Mesodermal cell (in vitro differentiated cells): ENCODE measurements around the gene RPTOR.

Experiments
- H3K27ac ChIP-seq: 2 replicates; pipeline ENCODE4 v1.7.0; 2013; ENCODE audit warnings: mild to moderate bottlenecking, low read depth, low read length, moderate library complexity; ENCODE audit not compliant: severe bottlenecking
- H3K36me3 ChIP-seq: 2 replicates; pipeline ENCODE4 v1.7.1; 2013; ENCODE audit warnings: mild to moderate bottlenecking, low read length, moderate library complexity; ENCODE audit not compliant: control insufficient read depth, insufficient read depth
- H3K4me1 ChIP-seq: one replicate; pipeline ENCODE4 v1.7.1; 2013; ENCODE audit warnings: mild to moderate bottlenecking, low read length; ENCODE audit not compliant: insufficient read depth, control insufficient read depth, poor library complexity, severe bottlenecking
- H3K4me3 ChIP-seq: 2 replicates; pipeline ENCODE4 v1.7.0; 2013; ENCODE audit warnings: low read length, control low read depth, mild to moderate bottlenecking; ENCODE audit not compliant: insufficient read depth, poor library complexity, severe bottlenecking; ENCODE audit errors: extremely low read depth
- H3K9me3 ChIP-seq: 2 replicates; pipeline ENCODE4 v1.7.1; 2013; ENCODE audit warnings: mild to moderate bottlenecking, low read length, moderate library complexity; ENCODE audit not compliant: control insufficient read depth
- WGBS, 2 experiments: methylation state at CpG; one replicate each; pipeline ENCODE4 v1.1.5; 2013; ENCODE audit warnings: missing lambda C conversion rate in 2 of 2; ENCODE audit not compliant: insufficient coverage in 2 of 2; 5-methylcytosine and 5-hydroxymethylcytosine counted together

Gene RPTOR

GRCh38 chr17:80709090-80709695 lies 164.6 kb downstream of the RPTOR start:
- 91 to 93% methylated on average over 22 to 28 of the region's 28 CpGs for WGBS, 2 experiments
- Histone ChIP-seq H3K4me3 (no peak overlapping the region), H3K9me3 (no peaks in the 10 kb centered on the region), H3K27ac (no peak overlapping the region), H3K4me1 (peaks cover 16% of the 10 kb centered on the region), H3K36me3 (peaks cover 13% of the 10 kb centered on the region)

DNA sequence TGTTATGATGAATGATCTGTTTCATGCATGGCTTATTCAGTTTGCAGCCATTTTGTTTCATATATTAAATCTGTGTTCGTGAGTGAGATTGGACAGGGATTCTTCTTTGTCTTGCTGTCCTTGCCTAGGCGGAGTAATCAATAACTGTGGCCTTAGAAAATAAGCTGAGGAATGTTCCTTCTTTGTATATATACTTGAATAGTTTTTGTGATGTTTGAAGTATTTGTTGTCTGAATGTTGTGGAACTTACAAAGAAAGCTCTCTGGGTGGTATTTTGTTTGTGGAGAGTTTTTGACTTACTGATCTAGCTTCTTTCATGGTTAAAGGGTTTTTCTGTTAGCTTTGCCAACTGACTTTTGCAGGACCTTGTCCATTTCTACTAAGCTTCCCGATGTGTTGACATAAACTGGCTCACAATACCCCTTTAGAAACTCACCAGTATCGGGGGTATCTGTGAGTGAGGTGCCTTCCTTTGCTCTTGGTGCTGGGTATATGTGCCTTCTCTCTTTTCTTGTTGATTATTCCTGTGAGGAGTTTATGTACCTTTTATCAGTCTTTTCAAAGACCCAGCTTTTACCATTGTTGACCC lies 166.2 kb downstream of the RPTOR start:
- no peak overlapping the region for H3K4me3 ChIP-seq
- H3K4me1 ChIP-seq, result peaks cover 15% of the 10 kb centered on the region
- WGBS, 2 experiments, result 100% methylated on average over 1 of the region's 4 CpGs
- H3K27ac ChIP-seq, result no peak overlapping the region
- peaks cover 13% of the 10 kb centered on the region for H3K36me3 ChIP-seq
- no peaks in the 10 kb centered on the region for H3K9me3 ChIP-seq

DNA sequence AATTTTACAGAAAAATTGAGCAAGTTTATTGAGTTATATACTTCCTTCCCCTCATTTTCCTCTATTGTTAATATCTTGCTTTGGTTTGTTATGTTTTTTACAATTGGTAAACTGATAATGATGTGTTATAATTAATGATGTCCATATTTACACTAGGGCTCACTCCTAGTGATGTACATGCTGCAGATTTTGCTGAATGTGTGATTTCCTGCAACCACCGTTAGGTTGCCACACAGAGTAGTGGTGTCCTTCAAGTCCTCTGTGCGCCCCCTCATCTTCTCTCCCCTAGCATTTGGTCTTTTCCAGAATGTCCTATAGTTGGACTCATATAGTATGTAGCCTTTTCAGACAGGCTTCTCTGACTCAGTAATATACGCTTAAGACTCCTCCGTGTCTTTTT lies 167.5 kb downstream of the RPTOR start:
- Histone ChIP-seq H3K27ac (no peak overlapping the region), H3K4me1 (peaks cover 2% of the 10 kb centered on the region), H3K4me3 (no peak overlapping the region), H3K36me3 (peaks cover 13% of the 10 kb centered on the region), H3K9me3 (no peaks in the 10 kb centered on the region)
- 97 to 100% methylated on average over 3 of the region's 4 CpGs for WGBS, 2 experiments

GRCh38 chr17:80712606-80713005 lies 168.0 kb downstream of the RPTOR start:
- 93 to 94% methylated on average over 6 to 7 of the region's 8 CpGs for WGBS, 2 experiments
- H3K9me3 ChIP-seq, result no peaks in the 10 kb centered on the region
- H3K36me3 ChIP-seq, result peaks cover 13% of the 10 kb centered on the region
- H3K4me3 ChIP-seq, result no peak overlapping the region
- peaks cover under 1% of the 10 kb centered on the region for H3K4me1 ChIP-seq
- no peak overlapping the region for H3K27ac ChIP-seq

GRCh38 chr17:80716986-80717719 lies 172.5 kb downstream of the RPTOR start:
- H3K27ac ChIP-seq, result no peak overlapping the region
- 97 to 99% methylated on average over 8 to 9 of the region's 10 CpGs for WGBS, 2 experiments
- no peaks in the 10 kb centered on the region for H3K9me3 ChIP-seq

GRCh38 chr17:80717720-80718083 lies 173.1 kb downstream of the RPTOR start:
- H3K4me1 ChIP-seq, result peaks cover 20% of the 10 kb centered on the region
- WGBS, 2 experiments, result 89 to 94% methylated on average over 7 of the region's 7 CpGs
- no peak overlapping the region for H3K4me3 ChIP-seq
- no peak overlapping the region for H3K27ac ChIP-seq
- no peaks in the 10 kb centered on the region for H3K36me3 ChIP-seq
- H3K9me3 ChIP-seq, result no peaks in the 10 kb centered on the region

More at GRCh38 chr17:80716986-80717719, 172.5 kb downstream of the RPTOR start:
- no peak overlapping the region for H3K4me3 ChIP-seq
- H3K36me3 ChIP-seq, result no peaks in the 10 kb centered on the region
- H3K4me1 ChIP-seq, result peaks cover 20% of the 10 kb centered on the region

DNA sequence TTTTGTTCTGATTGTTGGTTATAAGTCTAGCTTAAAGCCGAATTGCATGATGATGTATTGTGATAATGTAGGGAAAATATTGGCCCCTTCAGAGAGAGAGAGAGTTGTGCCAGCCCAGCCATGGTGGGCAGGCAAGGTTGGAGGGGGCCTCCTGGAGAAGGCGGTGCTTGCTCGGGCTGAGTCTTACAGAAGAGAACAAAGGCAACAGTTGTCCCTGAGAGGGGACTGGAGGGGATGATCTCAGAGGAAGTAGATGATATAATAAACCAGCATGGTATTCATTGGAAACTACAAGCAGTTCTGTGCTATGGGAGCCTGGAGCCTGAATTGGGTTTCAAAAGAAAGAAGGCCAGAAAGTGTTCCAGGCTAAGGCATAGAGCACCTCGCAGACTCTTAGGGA lies 173.8 kb downstream of the RPTOR start:
- Histone ChIP-seq H3K36me3 (no peaks in the 10 kb centered on the region), H3K4me3 (no peak overlapping the region), H3K27ac (peak overlapping the region; percentile 39), H3K9me3 (no peaks in the 10 kb centered on the region), H3K4me1 (peaks cover 20% of the 10 kb centered on the region)
- WGBS, 2 experiments, result 90 to 93% methylated on average over 3 to 4 of the region's 4 CpGs

DNA sequence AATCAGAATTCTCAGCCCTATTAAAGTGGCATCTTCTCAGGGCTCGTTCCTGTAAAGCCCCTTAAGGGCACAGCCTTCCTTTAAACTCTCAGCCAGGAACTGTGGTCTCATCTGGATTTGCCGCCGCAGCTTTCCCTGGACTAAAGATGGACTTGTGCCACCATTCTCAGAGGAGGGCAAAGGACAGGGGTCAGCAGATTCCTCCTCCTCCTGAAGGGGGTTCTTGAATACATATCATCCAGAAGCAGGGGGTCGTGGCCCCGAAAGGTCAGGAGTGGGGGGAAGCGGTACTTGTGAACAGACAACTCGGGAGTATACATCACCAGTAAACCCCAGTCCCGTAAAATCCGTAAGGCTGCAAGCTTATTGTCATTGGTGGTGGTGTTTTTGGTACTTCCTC lies 174.8 kb downstream of the RPTOR start:
- Histone ChIP-seq H3K4me1 (peaks cover 21% of the 10 kb centered on the region), H3K27ac (no peak overlapping the region), H3K4me3 (no peak overlapping the region), H3K36me3 (no peaks in the 10 kb centered on the region), H3K9me3 (no peaks in the 10 kb centered on the region)
- WGBS, 2 experiments, result 100% methylated on average over 1 to 6 of the region's 9 CpGs

DNA sequence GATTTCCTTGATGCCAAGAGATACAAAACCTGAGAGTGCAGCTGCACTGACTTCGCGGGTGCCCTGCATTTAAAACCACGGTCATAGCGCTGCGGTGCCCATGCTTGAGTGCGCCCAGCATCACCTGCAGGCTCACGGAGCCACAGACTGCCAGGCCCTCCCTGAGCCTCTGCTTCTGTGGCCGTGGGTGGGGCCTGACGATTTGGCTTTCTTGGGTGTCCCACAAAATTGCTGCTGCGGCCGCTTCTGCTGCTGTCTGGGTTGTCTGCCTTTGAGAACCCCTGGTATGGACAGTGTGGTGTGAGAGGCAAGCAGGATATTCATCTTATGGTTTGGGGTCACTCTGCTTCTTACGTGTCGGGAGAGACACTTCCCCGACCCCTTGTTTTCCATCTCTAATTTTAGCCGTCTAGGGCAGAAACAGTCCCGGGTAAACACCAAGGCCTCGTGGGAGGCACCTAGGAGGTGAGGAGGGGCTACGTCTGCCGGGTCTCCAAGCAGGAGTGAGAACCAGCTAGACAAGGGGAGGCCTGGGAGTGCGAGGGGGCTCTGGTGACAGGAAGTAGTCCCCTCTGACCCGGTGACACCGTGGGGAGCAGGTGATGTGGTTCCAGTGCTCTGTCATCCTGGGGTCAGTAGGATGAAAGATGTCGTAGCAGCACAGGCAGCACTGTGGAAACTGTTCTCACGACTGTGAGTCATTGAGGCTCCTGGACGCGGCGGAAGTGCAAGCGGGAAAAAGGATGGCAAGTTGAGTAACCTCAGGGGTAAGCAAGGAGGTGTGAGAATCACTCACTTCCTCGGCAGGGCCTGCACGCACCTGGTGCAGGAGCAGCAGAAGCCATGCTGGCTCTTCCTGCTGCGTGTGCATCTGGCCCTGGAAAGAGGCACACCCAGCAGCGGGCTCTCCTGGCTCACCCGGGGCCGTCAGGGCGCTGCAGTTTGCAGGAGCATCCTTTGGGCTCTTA lies 176.3 kb downstream of the RPTOR start:
- no peaks in the 10 kb centered on the region for H3K9me3 ChIP-seq
- 90% methylated on average over 30 to 32 of the region's 35 CpGs for WGBS, 2 experiments
- H3K36me3 ChIP-seq, result no peaks in the 10 kb centered on the region
- peaks cover 35% of the 10 kb centered on the region for H3K4me1 ChIP-seq
- no peak overlapping the region for H3K27ac ChIP-seq
- H3K4me3 ChIP-seq, result no peak overlapping the region

GRCh38 chr17:80722661-80723060 lies 178.0 kb downstream of the RPTOR start:
- Histone ChIP-seq H3K9me3 (no peaks in the 10 kb centered on the region), H3K27ac (no peak overlapping the region), H3K36me3 (peaks cover 6% of the 10 kb centered on the region), H3K4me3 (no peak overlapping the region), H3K4me1 (peaks cover 37% of the 10 kb centered on the region)
- 100% methylated on average over 3 of the region's 3 CpGs for WGBS, 2 experiments
